ENCODE results near the gene SAMM50. TPM values are rescaled to one million over a fixed set of nuclear protein-coding genes. Genes with fewer than 3 reads are reported as not detected.

The SAMM50 gene
- total and polyA plus RNA-seq, 2 donors (not counting 1 experiment from before 2014, with no cell fraction given): 32.9 to 45.7 TPM

GRCh38 chr22:43919106-43919973 lies 35.9 kb upstream of the SAMM50 start:
- no peak overlapping the region for H3K27ac ChIP-seq (ENCODE audit: insufficient read depth, low read length)
- H3K36me3 ChIP-seq (ENCODE audit: control insufficient read depth, insufficient read depth, low read length): no peaks in the 10 kb centered on the region
- H3K79me2 ChIP-seq (ENCODE audit: control insufficient read depth, insufficient read depth, low read length): no peaks in the 10 kb centered on the region
- H3K27me3 ChIP-seq (ENCODE audit: control insufficient read depth, insufficient read depth, low read length): no peaks in the 10 kb centered on the region
- H3K4me1 ChIP-seq (ENCODE audit: control insufficient read depth, extremely low read depth, insufficient read depth, low read length): peaks cover 31% of the 10 kb centered on the region
- H4K20me1 ChIP-seq (ENCODE audit: control insufficient read depth, extremely low read depth, insufficient read depth, low read length): no peaks in the 10 kb centered on the region
- no peak overlapping the region for H2AFZ ChIP-seq (ENCODE audit: low read length)
- peak; percentile 34 to 76 for DNase-seq (ENCODE audit: low read depth in 2 of 2)
- H3K9me3 ChIP-seq (ENCODE audit: control insufficient read depth, insufficient read depth, low read depth, low read length): no peaks in the 10 kb centered on the region
- H3K9ac ChIP-seq (ENCODE audit: insufficient read depth, low read length): no peak overlapping the region
- no peak overlapping the region for H3K4me3 ChIP-seq (replicated peaks in 1 of 4; ENCODE audit: control extremely low read depth in 1 of 4, insufficient read depth in 1 of 4, low read depth in 3 of 4, low read length in 4 of 4)
- TF ChIP-seq EZH2 (IDR thresholded peaks at IDR 0.05; ENCODE audit: low read length, missing control alignments) (no peak), CTCF (conservative IDR thresholded peaks at IDR 0.05 in 1 of 2, IDR thresholded peaks at IDR 0.05 in 1 of 2; ENCODE audit: low read depth in 1 of 2, low read length in 2 of 2) (no peak)
- no peak overlapping the region for H3K4me2 ChIP-seq (ENCODE audit: extremely low read depth, insufficient read depth, low read length)

GRCh38 chr22:43921370-43921769 lies 33.9 kb upstream of the SAMM50 start:
- H4K20me1 ChIP-seq (ENCODE audit: control insufficient read depth, extremely low read depth, insufficient read depth, low read length): no peaks in the 10 kb centered on the region
- no peak overlapping the region for H2AFZ ChIP-seq (ENCODE audit: low read length)
- H3K79me2 ChIP-seq (ENCODE audit: control insufficient read depth, insufficient read depth, low read length): no peaks in the 10 kb centered on the region
- no peak overlapping the region for H3K9ac ChIP-seq (ENCODE audit: insufficient read depth, low read length)
- H3K4me2 ChIP-seq (ENCODE audit: extremely low read depth, insufficient read depth, low read length): peak overlapping the region; percentile 23
- DNase-seq (ENCODE audit: low read depth in 2 of 2): peak; percentile 58 to 93
- H3K4me1 ChIP-seq (ENCODE audit: control insufficient read depth, extremely low read depth, insufficient read depth, low read length): peaks cover 28% of the 10 kb centered on the region
- no peak overlapping the region for H3K4me3 ChIP-seq (replicated peaks in 1 of 4; ENCODE audit: control extremely low read depth in 1 of 4, insufficient read depth in 1 of 4, low read depth in 3 of 4, low read length in 4 of 4)
- H3K36me3 ChIP-seq (ENCODE audit: control insufficient read depth, insufficient read depth, low read length): no peaks in the 10 kb centered on the region
- TF ChIP-seq EZH2 (IDR thresholded peaks at IDR 0.05; ENCODE audit: low read length, missing control alignments) (no peak), CTCF (conservative IDR thresholded peaks at IDR 0.05 in 1 of 2, IDR thresholded peaks at IDR 0.05 in 1 of 2; ENCODE audit: low read depth in 1 of 2, low read length in 2 of 2) (no peak)
- H3K27me3 ChIP-seq (ENCODE audit: control insufficient read depth, insufficient read depth, low read length): no peaks in the 10 kb centered on the region
- no peaks in the 10 kb centered on the region for H3K9me3 ChIP-seq (ENCODE audit: control insufficient read depth, insufficient read depth, low read depth, low read length)
- H3K27ac ChIP-seq (ENCODE audit: insufficient read depth, low read length): peak overlapping the region; percentile 58

GRCh38 chr22:43922123-43922522 lies 33.1 kb upstream of the SAMM50 start:
- no peak overlapping the region for H2AFZ ChIP-seq (ENCODE audit: low read length)
- DNase-seq (ENCODE audit: low read depth in 2 of 2): no peak
- H3K4me1 ChIP-seq (ENCODE audit: control insufficient read depth, extremely low read depth, insufficient read depth, low read length): peaks cover 28% of the 10 kb centered on the region

More at GRCh38 chr22:43922123-43922522, 33.1 kb upstream of the SAMM50 start:
- no peaks in the 10 kb centered on the region for H3K36me3 ChIP-seq (ENCODE audit: control insufficient read depth, insufficient read depth, low read length)
- H3K79me2 ChIP-seq (ENCODE audit: control insufficient read depth, insufficient read depth, low read length): no peaks in the 10 kb centered on the region
- no peak overlapping the region for H3K4me3 ChIP-seq (replicated peaks in 1 of 4; ENCODE audit: control extremely low read depth in 1 of 4, insufficient read depth in 1 of 4, low read depth in 3 of 4, low read length in 4 of 4)
- H3K27me3 ChIP-seq (ENCODE audit: control insufficient read depth, insufficient read depth, low read length): no peaks in the 10 kb centered on the region
- no peak overlapping the region for H3K9ac ChIP-seq (ENCODE audit: insufficient read depth, low read length)
- no peaks in the 10 kb centered on the region for H4K20me1 ChIP-seq (ENCODE audit: control insufficient read depth, extremely low read depth, insufficient read depth, low read length)
- no peak overlapping the region for H3K27ac ChIP-seq (ENCODE audit: insufficient read depth, low read length)
- H3K4me2 ChIP-seq (ENCODE audit: extremely low read depth, insufficient read depth, low read length): no peak overlapping the region
- TF ChIP-seq CTCF (conservative IDR thresholded peaks at IDR 0.05 in 1 of 2, IDR thresholded peaks at IDR 0.05 in 1 of 2; ENCODE audit: low read depth in 1 of 2, low read length in 2 of 2): no peak
- TF ChIP-seq EZH2 (IDR thresholded peaks at IDR 0.05; ENCODE audit: low read length, missing control alignments): no peak
- H3K9me3 ChIP-seq (ENCODE audit: control insufficient read depth, insufficient read depth, low read depth, low read length): no peaks in the 10 kb centered on the region
